ENCODE measurements around the gene GDF2. TPM values are rescaled to one million over a fixed set of nuclear protein-coding genes. Genes with fewer than 3 reads are reported as not detected.

Gene GDF2
- not detected for total RNA-seq

DNA sequence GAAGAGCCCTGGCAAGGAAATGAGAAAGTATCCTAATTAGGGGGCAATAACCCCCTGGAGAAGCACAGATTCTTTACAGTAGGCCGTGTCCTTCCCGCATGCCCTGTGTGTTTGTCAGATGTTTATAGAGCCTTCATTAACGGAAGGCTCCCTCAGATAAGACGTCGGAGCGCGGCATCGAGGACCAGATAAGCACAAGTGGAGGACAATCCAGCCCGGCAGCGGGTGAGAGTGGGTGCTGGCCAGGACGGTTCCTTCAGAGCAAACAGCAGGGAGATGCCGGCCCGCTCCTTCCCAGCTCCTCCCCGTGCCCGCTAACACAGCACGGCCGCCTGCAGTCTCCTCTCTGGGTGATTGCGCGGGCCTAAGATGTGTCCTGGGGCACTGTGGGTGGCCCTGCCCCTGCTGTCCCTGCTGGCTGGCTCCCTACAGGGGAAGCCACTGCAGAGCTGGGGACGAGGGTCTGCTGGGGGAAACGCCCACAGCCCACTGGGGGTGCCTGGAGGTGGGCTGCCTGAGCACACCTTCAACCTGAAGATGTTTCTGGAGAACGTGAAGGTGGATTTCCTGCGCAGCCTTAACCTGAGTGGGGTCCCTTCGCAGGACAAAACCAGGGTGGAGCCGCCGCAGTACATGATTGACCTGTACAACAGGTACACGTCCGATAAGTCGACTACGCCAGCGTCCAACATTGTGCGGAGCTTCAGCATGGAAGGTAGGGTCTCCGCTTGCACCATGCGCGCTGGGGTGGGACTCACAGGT lies at the start of gene GDF2:
Gene GDF2 (plus strand): TSS at position 155 of the 762 bp plus-strand sequence. CDS start 215 bp downstream, at position 370.
- peaks cover 0 to 33% (median 0%) of the 10 kb centered on the region in 4 donors for H3K27me3 ChIP-seq
- no peaks in the 10 kb centered on the region for H3K36me3 ChIP-seq
- WGBS, 2 donors: 84 to 91% methylated on average over 10 to 28 of the region's 35 CpGs
- no peaks in the 10 kb centered on the region for H3K9me3 ChIP-seq
- H3K4me3 ChIP-seq: no peak within 1 kb of the TSS
- H3K27ac ChIP-seq: no peak within 1 kb of the TSS
- DNase-seq: no peak
- no peak for TF ChIP-seq POLR2A (IDR thresholded peaks at IDR 0.05)
- TF ChIP-seq, protein P1, sequence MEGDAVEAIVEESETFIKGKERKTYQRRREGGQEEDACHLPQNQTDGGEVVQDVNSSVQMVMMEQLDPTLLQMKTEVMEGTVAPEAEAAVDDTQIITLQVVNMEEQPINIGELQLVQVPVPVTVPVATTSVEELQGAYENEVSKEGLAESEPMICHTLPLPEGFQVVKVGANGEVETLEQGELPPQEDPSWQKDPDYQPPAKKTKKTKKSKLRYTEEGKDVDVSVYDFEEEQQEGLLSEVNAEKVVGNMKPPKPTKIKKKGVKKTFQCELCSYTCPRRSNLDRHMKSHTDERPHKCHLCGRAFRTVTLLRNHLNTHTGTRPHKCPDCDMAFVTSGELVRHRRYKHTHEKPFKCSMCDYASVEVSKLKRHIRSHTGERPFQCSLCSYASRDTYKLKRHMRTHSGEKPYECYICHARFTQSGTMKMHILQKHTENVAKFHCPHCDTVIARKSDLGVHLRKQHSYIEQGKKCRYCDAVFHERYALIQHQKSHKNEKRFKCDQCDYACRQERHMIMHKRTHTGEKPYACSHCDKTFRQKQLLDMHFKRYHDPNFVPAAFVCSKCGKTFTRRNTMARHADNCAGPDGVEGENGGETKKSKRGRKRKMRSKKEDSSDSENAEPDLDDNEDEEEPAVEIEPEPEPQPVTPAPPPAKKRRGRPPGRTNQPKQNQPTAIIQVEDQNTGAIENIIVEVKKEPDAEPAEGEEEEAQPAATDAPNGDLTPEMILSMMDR (IDR thresholded peaks at IDR 0.05): no peak
- intact Hi-C loops (cut with DNase I): no loop called here
- peaks cover 0 to 14% (median 0%) of the 10 kb centered on the region in 3 donors for H3K4me1 ChIP-seq

DNA sequence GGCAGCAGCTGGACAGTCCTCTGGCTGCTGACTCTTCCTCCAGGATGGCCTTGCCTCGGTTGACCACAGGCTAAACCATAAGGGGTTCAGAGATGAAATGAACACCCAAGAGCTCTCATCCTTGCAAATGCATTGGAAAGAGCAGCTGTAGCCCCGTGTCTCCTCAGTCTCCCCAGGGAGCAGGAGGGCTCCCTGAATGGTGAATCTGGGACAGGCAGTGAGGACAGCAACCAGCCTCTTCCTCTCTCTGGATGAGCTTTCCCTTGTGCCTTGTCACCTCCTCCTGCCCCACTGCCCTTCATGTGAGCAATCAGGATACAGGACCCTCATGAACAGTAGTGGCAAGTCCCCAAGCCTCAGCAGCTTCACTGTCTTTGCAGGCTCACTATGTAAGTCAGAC lies 46.2 kb upstream of the GDF2 start:
- intact Hi-C loops (cut with DNase I): no loop called here
- no peak overlapping the region for H3K4me3 ChIP-seq
- H3K27ac ChIP-seq: no peak overlapping the region
- peaks cover 0 to 15% (median 8%) of the 10 kb centered on the region in 3 donors for H3K9me3 ChIP-seq
- no peaks in the 10 kb centered on the region for H3K36me3 ChIP-seq
- DNase-seq: no peak
- no peak for TF ChIP-seq POLR2A (IDR thresholded peaks at IDR 0.05)
- TF ChIP-seq, protein P1 (IDR thresholded peaks at IDR 0.05): no peak
- peaks cover 0 to 7% (median 0%) of the 10 kb centered on the region in 4 donors for H3K27me3 ChIP-seq
- no peaks in the 10 kb centered on the region for H3K4me1 ChIP-seq
- WGBS, 2 donors: 100% methylated on average over 1 to 2 of the region's 2 CpGs

DNA sequence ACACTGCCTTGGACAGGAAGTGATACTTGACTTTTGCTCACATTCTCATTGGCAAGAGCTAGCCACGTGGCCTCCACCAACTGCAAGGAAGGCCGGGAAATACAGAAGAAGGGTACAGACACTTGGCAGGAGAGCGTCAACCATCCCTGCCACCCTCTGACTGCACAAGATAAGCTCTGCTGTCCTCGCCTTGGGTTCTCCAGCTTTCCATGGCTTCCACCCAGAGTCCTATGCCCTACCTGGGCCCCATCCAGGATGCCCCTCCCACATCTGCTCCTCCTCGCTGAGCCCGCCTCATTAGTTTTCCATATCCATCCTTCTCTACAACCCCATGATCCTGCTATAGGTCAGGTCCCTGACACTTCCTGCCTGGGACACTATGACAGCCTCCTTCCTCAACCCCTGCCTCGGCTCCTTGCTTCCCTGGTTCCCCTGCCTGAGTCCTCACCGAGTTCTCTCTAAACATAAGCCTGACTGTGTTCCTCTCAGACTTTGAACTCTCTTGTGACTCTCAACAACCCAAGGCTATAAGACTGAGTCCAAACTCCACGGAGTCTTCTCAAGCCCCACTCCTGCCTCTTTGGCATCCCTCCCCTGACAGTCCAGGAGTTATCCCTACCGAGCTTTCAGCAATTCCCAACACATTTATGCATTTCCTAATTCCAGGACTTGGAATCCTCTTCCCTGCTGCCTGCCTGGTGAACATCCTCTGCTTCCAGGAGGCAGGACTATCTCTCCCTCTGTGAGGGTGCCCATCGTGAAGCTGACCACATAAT lies 45.5 kb upstream of the GDF2 start:
- DNase-seq: no peak

DNA sequence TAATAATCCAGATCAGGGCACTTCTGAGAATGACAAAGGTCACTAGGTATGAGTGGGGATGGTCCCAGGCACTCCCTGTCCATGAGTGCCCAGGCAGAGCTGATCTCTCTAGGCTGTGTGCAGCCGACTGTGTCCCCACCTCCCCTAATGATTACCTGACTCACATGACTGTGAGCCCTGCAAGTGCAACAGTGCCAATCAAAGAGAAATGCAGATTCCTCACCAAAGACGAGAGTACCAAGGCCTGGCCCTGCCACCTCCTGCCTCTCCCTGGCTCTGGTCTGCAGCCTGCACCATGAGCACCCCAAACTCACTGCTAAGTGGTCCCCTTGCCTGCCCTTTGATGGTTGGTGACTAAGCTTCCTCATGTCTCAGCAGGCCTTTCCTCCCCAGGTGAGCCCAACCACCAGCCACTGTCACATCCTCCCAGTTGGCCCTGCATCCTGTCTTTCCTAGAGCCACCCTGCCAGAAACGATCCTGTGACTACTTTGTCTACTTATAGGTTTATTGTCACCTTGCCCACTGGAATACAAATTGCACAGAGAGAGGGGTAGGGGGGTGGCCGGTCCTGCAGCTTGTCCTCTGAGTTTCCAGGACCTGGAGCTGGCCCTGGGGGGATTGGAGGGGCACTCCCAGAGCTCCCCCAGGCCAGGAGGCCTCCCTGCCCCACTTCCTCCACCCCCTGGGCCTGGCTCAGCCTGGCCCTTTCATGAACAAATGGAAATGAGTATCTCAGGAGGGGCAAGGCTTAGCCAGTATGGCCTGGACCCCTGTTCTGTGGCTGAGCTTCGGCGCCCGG lies 44.7 kb upstream of the GDF2 start:
- TF ChIP-seq, protein P1 (IDR thresholded peaks at IDR 0.05): no peak
- no peak for TF ChIP-seq POLR2A (IDR thresholded peaks at IDR 0.05)
- H3K9me3 ChIP-seq: peaks cover 0 to 15% (median 8%) of the 10 kb centered on the region in 3 donors
- H3K36me3 ChIP-seq: no peaks in the 10 kb centered on the region
- H3K4me3 ChIP-seq: no peak overlapping the region
- no peak overlapping the region for H3K27ac ChIP-seq
- peaks cover 0 to 10% (median 0%) of the 10 kb centered on the region in 4 donors for H3K27me3 ChIP-seq
- intact Hi-C loops (cut with DNase I): no loop called here
- H3K4me1 ChIP-seq: no peaks in the 10 kb centered on the region
- no peak for DNase-seq
- WGBS, 2 donors: 60% methylated on average over 1 of the region's 7 CpGs; no CpG with 5 or more reads in 1 of the 2 donors

More for the DNA sequence above, 45.5 kb upstream of the GDF2 start:
- TF ChIP-seq, protein P1 (IDR thresholded peaks at IDR 0.05): no peak
- TF ChIP-seq POLR2A (IDR thresholded peaks at IDR 0.05): no peak
- no peak overlapping the region for H3K4me3 ChIP-seq
- peaks cover 0 to 15% (median 8%) of the 10 kb centered on the region in 3 donors for H3K9me3 ChIP-seq
- no peaks in the 10 kb centered on the region for H3K4me1 ChIP-seq
- no peaks in the 10 kb centered on the region for H3K36me3 ChIP-seq
- intact Hi-C loops (cut with DNase I): no loop called here
- 86 to 90% methylated on average over 10 to 11 of the region's 11 CpGs for WGBS, 2 donors
- peaks cover 0 to 7% (median 0%) of the 10 kb centered on the region in 4 donors for H3K27me3 ChIP-seq
- H3K27ac ChIP-seq: no peak overlapping the region

Measured in esophagus squamous epithelium (tissue), 5 donors.